ENCODE measurements around the gene CSTPP1.

The CSTPP1 gene

DNA sequence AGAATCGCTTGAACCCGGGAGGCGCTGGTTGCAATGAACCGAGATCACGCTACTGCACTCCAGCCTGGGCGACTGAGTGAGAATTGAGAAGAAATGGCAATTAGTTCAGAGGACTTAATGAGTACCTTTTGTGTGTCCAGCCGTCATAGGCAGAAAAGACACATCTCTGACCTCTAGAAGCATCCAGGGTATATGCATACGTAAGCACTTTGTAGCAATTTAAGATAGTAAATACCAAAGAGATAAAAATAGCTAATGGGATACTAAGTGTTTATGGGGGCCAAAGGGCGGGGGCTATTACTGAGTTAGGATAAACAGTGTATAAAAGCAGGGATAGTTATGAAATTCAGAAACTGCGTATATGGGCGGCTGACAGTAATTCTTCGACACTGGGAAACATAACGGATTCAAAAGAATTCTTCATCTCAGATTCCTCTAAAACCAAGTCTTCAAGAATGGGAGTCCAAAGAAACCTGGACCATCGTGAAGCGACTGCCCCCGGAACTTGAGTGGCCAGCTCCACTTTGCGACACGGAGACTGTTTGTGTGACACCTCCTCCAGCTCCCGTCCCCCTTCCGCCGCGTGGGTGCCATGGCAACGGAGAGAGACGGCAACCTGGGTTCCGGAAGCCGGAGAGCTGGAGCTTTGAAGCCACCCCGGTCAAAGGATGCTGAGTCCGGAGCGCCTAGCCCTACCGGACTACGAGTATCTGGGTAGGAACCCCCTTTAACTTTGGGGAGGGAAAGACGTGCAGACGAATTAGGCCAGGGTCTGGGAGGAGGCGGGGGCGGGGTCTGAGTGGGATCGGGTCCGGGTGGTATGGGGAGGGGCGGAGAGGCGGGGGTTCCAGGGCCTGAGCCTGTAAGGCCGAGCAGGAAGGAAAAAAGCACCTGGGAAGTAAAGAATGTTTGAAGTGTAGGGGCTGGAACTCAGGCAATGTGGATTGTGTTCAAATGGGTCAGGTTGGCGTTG lies at the start of gene CSTPP1:
TSS of gene CSTPP1 (plus strand) at position 624 of the 973 bp plus-strand sequence. CDS start at position 669, 45 bp downstream.
- peak; percentile 85 to 93 for DNase-seq (ENCODE audit: low read depth in 2 of 2, low spot score in 1 of 2)

- no peak for DNase-seq (ENCODE audit: low read depth in 2 of 2, low spot score in 1 of 2)
Observed at GRCh38 chr11:46888636-46889035, 47.9 kb upstream of the CSTPP1 start.

DNA sequence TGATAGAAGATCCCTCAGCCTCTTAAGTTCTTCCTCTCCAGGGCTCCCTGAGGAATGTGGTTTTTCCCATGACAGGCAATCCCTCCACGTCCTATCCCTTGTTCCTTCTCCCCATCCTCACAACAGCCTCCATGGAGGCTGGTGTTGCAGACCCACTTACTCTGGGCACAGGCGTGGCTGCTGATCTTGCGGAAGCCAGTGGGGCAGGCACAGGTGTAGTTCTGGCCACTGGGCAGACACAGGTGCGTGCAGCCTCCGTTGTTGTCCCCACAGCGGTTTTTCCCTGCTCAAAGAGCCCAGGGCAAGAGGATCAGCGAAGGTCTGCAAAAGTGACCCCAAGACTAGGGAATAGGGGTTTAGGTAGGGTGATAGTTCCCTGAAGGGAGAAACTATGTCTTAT lies 47.3 kb upstream of the CSTPP1 start:
- no peak for DNase-seq (ENCODE audit: low read depth in 2 of 2, low spot score in 1 of 2)

DNA sequence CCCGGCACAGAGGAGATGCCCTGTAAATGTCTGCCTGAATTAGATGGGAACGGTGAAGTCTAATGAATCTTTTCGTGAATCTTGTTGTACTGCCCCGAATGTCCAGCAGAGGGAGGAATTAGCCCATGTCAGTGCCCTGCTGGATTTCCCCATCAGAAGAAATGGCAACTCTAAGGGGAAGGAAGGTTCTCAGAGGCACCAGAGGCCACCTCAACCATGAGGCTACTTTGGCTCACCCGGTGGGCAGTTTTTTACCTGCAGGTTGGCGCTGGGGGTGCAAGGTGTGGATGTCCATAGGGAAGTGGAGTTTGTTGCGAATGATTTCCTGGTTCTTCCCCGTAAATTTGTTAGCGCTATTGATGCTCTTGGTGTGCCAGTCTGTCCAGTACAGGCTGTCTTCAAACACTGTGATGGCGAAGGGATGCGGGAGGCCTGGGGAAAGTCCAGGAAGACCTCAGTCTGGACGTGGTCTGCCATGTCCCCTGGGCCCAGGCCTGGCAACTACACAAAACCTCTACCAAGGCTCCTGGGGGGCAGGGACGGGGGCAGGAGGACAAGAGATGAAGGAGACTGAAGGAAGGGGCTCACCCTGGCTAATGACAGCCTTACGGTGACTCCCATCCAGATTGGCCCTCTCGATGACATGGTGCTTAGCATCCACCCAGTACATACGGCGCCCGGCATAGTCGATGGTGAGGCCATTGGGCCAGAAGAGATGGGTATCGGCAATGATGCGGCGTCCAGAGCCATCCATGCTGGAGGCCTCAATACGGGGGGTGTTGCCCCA lies 46.7 kb upstream of the CSTPP1 start:
- peak; percentile 21 to 62 for DNase-seq (ENCODE audit: low read depth in 2 of 2, low spot score in 1 of 2)

- no peak for DNase-seq (ENCODE audit: low read depth in 2 of 2, low spot score in 1 of 2)
Observed at GRCh38 chr11:46890665-46891064, 45.9 kb upstream of the CSTPP1 start.

GRCh38 chr11:46892109-46892508 lies 44.5 kb upstream of the CSTPP1 start:
- no peak for DNase-seq (ENCODE audit: low read depth in 2 of 2, low spot score in 1 of 2)

DNA sequence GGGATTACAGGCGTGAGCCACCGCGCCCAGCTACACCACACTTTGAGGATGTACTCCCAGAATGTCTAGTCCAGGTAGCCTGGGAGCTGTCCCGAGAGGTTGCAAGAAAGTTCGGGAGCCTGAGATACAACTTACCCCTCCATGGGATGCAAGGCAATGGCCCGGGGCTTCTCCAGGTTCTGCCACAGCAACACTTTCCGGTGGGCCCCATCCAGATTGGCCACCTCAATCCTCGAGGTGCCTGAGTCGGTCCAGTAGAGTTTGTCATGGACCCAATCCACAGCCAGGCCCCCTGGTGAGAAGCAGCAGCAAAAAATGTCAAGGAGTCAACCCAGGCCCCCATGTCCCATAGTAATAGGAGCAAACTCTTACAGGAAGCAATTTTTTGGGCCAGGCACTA lies 43.7 kb upstream of the CSTPP1 start:
- no peak for DNase-seq (ENCODE audit: low read depth in 2 of 2, low spot score in 1 of 2)

DNA sequence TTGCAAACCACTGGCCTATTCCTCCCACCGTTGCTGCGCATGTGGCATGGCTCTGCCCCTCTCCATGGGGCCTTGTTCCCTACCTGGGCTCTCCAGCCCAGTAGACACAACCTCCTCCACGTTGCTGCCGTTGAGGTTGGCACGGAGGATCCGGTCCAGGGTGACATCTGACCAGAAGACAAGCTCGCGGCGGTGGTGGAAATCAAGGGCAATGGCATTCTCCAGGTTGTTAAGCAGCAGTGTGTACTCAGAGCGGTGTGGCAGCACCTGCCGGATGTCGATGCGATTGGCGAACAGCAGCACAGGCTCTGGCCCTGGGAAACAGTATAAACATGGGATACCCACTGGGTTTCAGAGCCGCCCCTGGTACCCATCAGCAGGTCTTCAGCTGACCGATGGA lies 42.1 kb upstream of the CSTPP1 start:
- DNase-seq (ENCODE audit: low read depth in 2 of 2, low spot score in 1 of 2): no peak

GRCh38 chr11:46894961-46895360 lies 41.6 kb upstream of the CSTPP1 start:
- no peak for DNase-seq (ENCODE audit: low read depth in 2 of 2, low spot score in 1 of 2)

- no peak for DNase-seq (ENCODE audit: low read depth in 2 of 2, low spot score in 1 of 2)
Observed at GRCh38 chr11:46895821-46896220, 40.7 kb upstream of the CSTPP1 start.

- DNase-seq (ENCODE audit: low read depth in 2 of 2, low spot score in 1 of 2): no peak
Observed at GRCh38 chr11:46896719-46897406, 39.7 kb upstream of the CSTPP1 start.

DNA sequence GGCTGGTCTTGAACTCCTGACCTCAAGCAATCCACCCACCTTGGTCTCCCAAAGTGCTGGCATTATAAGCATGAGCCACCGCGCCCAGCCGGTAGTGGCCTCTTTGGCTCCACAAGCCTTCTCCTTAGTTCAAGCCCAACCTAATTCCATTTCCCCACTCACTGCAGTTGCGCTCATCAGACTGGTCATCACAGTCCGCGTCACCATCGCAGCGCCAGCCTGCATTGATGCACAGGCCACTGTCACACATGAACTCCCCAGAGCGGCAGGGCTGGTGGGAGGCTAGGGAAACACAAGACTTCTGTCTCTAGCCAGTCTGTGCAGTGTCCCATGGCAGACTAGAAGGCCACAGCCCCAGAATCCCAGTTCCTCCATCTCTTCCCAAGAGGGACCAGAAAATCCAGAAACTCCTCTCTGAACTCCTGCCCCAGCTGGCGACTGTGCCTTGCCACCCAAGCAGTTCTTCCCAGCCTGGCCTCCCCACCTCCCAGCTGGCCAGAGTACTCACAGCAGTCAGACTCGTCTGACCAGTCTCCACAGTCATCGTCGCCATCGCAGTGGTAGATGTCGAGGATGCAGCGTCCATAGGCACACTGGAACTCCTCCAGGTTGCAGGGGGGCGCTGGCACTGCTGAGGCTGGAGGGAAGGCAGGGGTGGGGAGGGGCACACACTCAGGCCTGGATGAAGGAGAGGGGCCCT lies 38.0 kb upstream of the CSTPP1 start:
- DNase-seq (ENCODE audit: low read depth in 2 of 2, low spot score in 1 of 2): no peak

GRCh38 chr11:46899501-46900025 lies 37.0 kb upstream of the CSTPP1 start:
- no peak for DNase-seq (ENCODE audit: low read depth in 2 of 2, low spot score in 1 of 2)

DNA sequence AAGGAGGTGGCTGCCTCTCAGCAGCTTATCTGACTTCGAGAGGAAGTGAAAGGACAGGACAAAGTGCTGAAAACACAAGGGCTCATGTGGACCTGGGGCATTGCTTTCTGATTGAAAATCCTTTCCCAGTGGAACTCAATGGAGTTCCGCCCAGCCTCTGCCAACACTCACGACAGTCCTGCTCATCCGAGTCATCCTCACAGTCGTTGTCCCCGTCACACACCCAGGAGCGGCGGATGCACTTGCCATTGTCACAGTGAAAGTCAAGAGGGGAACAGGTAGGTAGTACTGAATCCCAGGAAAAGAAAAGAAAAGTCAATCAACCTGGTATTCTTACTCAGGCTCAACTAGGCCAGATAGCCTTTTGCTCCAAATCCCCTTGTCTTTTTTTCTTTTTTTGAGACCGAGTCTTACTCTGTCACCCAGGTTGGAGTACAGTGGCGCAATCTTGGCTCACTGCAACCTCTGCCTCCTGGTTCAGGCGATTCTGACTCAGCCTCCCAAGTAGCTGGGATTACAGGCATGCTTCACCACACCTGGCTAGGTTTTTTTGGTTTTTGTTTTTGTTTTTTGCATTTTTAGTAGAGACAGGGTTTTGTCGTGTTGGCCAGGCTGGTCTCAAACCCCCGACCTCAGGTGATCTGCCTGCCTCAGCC lies 36.3 kb upstream of the CSTPP1 start:
- DNase-seq (ENCODE audit: low read depth in 2 of 2, low spot score in 1 of 2): no peak

GRCh38 chr11:46901156-46901555 lies 35.4 kb upstream of the CSTPP1 start:
- DNase-seq (ENCODE audit: low read depth in 2 of 2, low spot score in 1 of 2): no peak

GRCh38 chr11:46902694-46903093 lies 33.9 kb upstream of the CSTPP1 start:
- DNase-seq (ENCODE audit: low read depth in 2 of 2, low spot score in 1 of 2): no peak

GRCh38 chr11:46903846-46904245 lies 32.7 kb upstream of the CSTPP1 start:
- DNase-seq (ENCODE audit: low read depth in 2 of 2, low spot score in 1 of 2): no peak

GRCh38 chr11:46905806-46906205 lies 30.8 kb upstream of the CSTPP1 start:
- DNase-seq (ENCODE audit: low read depth in 2 of 2, low spot score in 1 of 2): no peak

- no peak for DNase-seq (ENCODE audit: low read depth in 2 of 2, low spot score in 1 of 2)
Observed at GRCh38 chr11:46906609-46907041, 29.9 kb upstream of the CSTPP1 start.

GRCh38 chr11:46907606-46908005 lies 29.0 kb upstream of the CSTPP1 start:
- no peak for DNase-seq (ENCODE audit: low read depth in 2 of 2, low spot score in 1 of 2)

Data from stimulated activated CD8-positive, alpha-beta memory T cell treated with anti-CD3 and anti-CD28 coated beads, Interleukin-4, amount 100 ng/mL, for 4 hours (primary cell).